Cardiac septum (tissue), 1 donor: Measurements from ENCODE around the gene LIFR. TPM values are rescaled to one million over a fixed set of nuclear protein-coding genes. Genes with fewer than 3 reads are reported as not detected.

ENCODE experiments used
- DNase-seq: peaks from one replicate; pipeline ENCODE4 v3.0.0-alpha.2; 2020; ENCODE audit warnings: low spot score
- intact Hi-C: fragments of 100-400 bp; cut with DNase I; formaldehyde crosslinking; loops from one replicate; pipeline ENCODE4 v1.14.0; 2022
- microRNA-seq: library from miRNA; unstranded; fragments of <30 nt; microRNA quantifications from one replicate; pipeline ENCODE4 v1.2.0, GENCODE V29; 2020
- total RNA-seq: library from RNA; stranded (reverse); fragmentation: NEBNext Ultra II Directional; extraction: Animal tissue kit (Norgen Biotek cat#: 25700); gene quantifications from one replicate; pipeline ENCODE4 v1.2.1, GENCODE V29; 2021
- donor health status: DM: no; HTN: no; CAD: no.

The LIFR gene
- total RNA-seq, 1 donor from 2014 or later: 30.9 TPM

GRCh38 chr5:38433160-38433861 lies 123.1 kb downstream of the LIFR start:
- peak; percentile 74 for DNase-seq
- intact Hi-C loops: loop anchor here (5.0 kb wide), 1 partner anchor 51 kb away; no protein-coding TSS in a partner anchor

- DNase-seq: peak; percentile 19
- intact Hi-C loops: loop anchor here (5.0 kb wide), 1 partner anchor 49 kb away; no protein-coding TSS in a partner anchor
Observed at GRCh38 chr5:38431242-38431853, 125.1 kb downstream of the LIFR start.

- intact Hi-C loops: no loop called here
- peak; percentile 69 for DNase-seq
Observed at GRCh38 chr5:38426986-38427950, 129.2 kb downstream of the LIFR start.

GRCh38 chr5:38426490-38426889 lies 130.0 kb downstream of the LIFR start:
- DNase-seq: peak; percentile 7
- intact Hi-C loops: no loop called here

Small RNAs within 50 kb of the gene (microRNA-seq; reads per million reads assigned to microRNA genes)
- not detected for gene MIR3650
